ENCODE data around the gene RASGRP3.

DNA sequence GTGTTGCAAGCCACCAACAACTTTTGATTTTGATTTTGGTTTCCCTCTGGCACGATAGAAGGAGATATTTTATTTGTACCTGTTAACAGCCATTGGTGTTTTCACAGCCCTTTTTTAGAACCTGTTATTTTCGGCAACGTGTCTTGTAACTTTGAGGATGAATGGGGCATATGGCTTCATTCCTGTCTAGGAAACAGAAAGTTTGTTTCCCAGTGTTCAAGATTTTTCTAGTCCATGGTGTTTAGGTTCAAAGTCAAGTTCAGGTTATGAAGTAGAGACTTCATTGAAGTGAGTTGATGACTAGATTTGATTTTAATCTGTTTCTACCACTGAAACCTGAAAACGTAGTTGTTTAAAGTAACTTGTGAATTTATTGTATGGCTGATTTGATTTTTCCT lies 343 bp downstream of the RASGRP3 start:
- TF ChIP-seq CTCF (IDR thresholded peaks at IDR 0.05) = no peak
- no peak for TF ChIP-seq POLR2AphosphoS5 (IDR thresholded peaks at IDR 0.05)
